Stimulated activated CD8-positive, alpha-beta memory T cell treated with anti-CD3 and anti-CD28 coated beads, Interleukin-15, amount 100 ng/mL, for 24 hours (primary cell): ENCODE results near the gene PCSK6.

Experiments
- DNase-seq: peaks from one replicate; pipeline ENCODE4 v3.0.0-alpha.2; 2020; ENCODE audit warnings: low read depth

The PCSK6 gene

GRCh38 chr15:101522621-101523559 lies 33.4 kb upstream of the PCSK6 start:
- no peak for DNase-seq

- DNase-seq, result no peak
Measured at GRCh38 chr15:101522091-101522490, 32.6 kb upstream of the PCSK6 start.

GRCh38 chr15:101521591-101521990 lies 32.1 kb upstream of the PCSK6 start:
- no peak for DNase-seq

DNA sequence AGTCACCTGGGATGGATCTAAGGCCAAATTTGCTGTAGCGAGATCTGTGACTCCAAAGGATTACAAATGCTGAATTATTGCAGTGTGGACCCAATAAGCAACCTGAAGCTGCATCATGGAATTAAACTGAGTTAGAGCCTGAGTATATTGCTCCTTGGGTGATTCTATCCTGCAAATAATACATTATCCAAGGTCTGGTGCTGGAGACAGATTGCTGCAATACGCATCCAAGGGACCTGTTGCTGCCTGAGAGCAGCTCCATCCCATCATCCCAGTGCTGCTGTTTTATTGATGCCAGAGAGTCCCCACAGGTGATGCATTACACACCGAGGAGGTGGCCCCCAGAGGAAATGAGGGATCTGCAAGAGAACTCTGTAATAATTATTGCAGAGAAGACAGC lies 31.6 kb upstream of the PCSK6 start:
- DNase-seq, result no peak

GRCh38 chr15:101520395-101520794 lies 30.9 kb upstream of the PCSK6 start:
- no peak for DNase-seq

- DNase-seq, result no peak
Measured at GRCh38 chr15:101517504-101517903, 28.0 kb upstream of the PCSK6 start.

DNA sequence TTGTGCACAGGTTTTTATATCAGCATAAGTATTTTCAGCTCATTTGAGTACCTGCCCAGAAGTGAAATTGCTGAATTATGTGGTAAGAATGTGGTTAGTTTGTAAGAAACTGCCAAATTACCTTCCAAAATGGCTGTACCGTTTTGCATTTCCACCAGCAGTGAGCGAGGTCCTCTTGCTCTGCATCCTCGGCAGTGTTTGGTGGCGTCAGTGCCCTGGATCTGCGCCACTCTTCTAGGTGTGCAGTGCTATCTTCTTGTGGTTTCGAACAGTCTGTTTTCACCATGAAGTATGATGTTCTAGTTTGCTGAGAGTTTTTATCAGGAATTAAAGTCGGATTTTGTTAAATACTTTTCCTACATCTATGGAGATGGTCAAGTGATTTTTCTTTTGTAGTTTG lies 24.8 kb upstream of the PCSK6 start:
- DNase-seq, result no peak

DNA sequence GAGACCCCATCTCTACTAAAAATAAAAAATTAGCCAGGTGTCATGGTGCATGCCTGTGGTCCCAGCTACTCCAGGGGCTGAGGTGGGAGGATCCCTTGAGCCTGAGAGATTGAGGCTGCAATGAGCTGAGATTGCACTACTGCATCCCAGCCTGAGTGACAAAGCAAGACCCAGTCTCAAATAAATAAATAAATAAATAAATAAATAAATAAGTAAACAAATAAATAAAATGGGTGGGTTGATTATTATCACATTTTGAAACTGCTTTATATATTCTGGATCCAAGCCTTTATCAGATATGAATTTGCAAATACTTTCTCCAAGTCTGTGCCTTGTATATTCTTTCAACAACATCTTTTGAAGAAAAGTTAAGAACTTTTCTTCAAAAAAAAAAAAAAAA lies 22.2 kb upstream of the PCSK6 start:
- DNase-seq, result no peak

GRCh38 chr15:101510212-101511197 lies 21.0 kb upstream of the PCSK6 start:
- no peak for DNase-seq

DNA sequence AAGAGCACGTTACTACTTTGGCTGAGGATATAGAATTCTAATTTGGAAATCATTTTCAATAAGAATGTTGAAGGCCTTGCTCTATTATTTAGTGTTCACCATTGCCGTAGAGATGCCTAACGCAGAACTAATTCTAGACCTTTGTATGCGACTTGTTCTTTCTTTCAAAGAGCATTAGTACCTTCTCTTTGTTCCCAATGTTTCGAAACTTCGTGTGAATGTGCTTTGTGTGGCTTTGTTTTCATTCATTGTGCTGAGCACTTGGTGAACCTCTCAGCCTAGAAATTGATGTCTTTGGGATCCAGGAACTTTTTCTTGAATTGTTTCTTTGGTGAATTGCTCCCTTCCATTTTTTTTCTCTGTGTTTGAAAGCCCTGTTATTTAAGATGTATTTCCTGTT lies 19.8 kb upstream of the PCSK6 start:
- no peak for DNase-seq

DNA sequence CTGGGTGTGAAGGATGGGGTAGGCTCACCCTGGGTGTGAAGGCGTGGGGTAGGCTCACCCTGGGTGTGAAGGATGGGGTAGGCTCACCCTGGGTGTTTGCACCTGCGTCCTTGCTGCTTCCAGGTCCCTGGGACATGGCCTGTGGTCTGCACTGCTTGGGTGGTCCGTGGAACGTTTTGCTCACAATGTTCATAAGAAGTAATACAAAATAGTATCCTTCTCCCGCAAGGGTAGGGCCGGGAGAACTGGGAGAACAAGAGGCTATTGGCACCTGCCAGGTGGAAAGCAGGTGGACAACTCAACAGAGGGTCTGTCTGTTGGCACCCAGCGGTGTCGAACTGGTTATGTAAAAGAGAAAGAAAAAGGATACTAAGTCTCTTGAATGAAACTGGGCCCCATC lies 17.0 kb upstream of the PCSK6 start:
- DNase-seq, result no peak

DNA sequence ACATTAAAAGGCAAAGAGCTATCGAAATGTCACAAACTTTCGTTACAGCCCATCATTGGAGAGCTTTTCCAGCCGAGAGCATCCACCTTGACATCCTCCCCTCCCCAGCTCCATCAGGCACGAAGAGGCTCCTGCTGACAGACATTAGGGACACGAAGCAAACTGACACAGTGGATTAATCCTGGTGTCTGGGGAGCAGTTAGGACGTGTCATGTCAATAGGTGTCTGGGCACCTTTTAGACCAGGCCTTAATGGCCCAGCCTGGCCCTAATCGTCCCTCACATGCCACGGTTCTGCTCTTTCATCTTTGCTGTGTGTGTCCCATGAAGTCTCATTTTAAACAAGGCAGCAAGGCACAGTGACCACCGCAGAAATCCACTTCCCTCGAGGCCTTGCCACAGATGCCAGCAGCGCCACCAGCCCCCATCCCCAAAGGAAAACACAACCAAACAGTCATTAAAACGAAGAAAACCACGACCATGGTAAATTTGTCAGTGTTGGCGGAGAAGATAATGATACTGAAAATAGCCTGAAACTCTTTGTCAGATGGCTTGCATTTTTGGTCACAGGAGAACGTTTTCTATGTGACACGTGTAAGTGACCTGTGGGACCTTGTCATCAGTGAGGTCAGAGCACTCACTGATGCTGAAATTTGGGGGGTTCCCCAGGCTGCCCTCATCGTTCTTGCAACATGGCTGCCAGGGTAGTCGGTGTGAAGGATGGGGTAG lies 16.3 kb upstream of the PCSK6 start:
- no peak for DNase-seq

DNA sequence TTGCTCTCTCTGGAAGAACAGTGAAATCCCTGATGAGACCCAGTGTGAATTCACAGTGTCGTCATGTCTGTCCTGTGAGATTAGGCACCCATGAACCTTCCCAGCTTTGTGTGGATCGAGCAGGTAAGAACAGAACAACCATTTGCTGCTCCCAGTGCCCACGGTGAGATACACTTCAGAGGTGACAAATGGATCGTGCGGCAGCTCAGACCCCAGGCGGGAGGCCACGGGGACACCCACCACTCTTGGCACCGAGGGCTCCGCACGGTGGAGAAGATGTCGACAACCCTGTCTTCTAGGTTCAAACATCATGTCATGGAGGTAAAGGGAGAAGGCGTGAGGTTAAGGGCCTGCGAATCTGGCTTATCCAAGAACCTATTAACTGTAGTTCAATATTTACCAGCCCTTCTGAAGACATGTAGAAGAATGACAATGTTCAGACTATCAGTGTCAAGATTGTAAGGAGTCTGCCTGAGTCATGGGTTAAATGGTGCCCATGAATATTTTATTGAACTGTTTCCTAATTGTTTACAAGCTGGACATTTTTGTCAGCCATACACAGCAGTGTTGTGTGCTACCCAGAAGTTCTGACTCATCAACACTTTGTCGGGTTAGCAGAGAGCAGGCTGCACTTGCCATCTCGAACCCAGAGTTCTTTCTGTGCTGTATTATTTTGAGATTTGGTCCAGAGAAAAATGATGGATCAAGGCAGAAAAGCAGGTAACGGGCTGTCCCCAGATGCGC lies 15.5 kb upstream of the PCSK6 start:
- no peak for DNase-seq

- DNase-seq, result no peak
Measured at GRCh38 chr15:101504373-101504772, 14.9 kb upstream of the PCSK6 start.

DNA sequence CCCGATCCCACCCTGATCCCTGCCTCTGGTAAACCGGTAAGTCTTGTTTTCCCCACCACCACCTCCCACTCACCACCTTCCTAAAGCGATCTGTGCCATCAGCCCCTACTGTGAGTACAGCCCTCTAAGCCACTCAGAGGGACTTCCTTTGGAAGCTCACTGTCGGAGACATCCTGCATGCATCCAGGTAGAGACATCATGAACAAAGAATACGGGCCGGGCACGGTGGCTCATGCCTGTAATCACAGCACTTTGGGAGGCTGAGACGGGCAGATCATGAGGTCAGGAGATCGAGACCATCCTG lies 13.7 kb upstream of the PCSK6 start:
- no peak for DNase-seq

GRCh38 chr15:101502572-101503295 lies 13.2 kb upstream of the PCSK6 start:
- DNase-seq, result no peak

DNA sequence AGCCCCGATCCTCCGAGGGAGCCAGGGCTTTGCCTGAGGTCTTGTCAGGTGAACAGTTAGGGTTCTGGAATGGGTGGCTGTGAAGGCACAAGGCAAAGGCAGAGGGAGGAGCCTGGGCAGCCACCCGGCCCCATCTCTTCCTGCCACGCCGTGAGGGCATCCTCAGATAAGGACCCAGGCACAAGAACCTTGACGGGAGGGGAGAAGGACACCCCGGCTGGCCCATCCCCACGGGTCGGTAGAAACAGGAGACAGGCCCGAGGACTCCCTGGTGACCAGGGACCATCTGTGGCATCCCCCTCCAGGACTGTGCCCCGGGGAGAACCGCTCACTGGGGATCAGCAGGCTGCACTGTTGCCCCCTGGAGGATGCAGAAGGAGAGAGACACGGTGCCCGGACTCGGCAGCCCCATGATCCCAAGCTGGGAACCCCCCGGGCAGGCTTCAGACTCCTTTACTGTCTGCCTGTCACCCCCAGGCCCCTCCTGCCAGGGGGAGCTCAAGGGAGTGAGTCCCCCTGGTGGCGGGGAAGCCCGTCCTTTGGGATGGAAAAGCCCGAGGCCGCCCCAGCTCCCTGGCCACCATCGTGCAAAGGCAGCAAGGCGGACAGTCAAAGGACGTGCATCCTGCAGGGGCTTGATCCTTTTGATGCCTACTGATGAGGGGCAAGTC lies 12.3 kb upstream of the PCSK6 start:
- no peak for DNase-seq

GRCh38 chr15:101500865-101501551 lies 11.5 kb upstream of the PCSK6 start:
- no peak for DNase-seq

DNA sequence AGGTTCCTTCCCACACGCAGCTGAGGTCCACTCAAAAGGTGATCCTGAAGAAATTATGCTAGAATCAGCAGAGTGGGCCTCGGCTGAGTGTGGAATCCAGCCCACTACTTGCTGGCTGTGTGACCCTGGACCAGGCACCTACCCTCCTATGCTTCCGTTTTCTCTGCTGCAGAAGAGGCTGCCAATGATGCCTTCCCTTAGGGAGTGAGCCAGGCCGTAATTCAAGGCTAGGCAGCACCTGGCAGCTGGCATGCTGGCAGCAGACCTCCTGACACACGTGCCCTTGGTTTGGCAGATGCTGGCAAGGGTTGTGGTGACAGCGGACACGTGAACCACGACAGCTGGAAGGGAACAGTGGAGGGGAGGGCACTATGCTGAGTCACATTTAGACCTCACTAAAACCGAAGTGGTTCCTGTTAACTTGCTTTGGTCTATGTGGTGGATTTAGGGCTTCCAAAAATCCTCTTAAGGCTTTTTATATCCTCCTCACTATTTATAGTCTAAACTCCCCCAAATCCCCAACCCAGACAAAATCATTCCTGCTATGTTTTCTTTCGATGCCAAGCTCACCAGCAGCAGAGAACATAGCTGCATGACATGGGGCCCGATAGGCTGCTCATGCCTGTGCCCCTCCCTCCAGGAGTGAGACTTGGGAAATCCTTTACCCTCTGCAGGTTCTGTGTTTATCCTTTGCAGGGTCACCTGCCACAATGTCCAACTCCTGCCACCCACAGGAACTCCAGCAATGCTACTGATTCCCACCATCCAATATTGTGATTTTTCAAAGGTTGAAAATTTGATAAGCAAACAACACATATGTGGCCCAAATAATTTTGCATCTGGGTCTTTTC lies 10.6 kb upstream of the PCSK6 start:
- no peak for DNase-seq
